CD14-positive monocyte (primary cell): ENCODE data around the gene NECAB2. TPM values are rescaled to one million over a fixed set of nuclear protein-coding genes. Genes with fewer than 3 reads are reported as not detected.
A peak's percentile ranks its signal among the peaks of the same experiment; 100 is the strongest.

Experiments used
- DNase-seq, 3 donors: peaks; one replicate each; pipeline ENCODE4 v3.0.0-alpha.2; 2011 to 2022
- H2AFZ ChIP-seq: 2 replicates; pipeline ENCODE4 v1.6.0; 2012; ENCODE audit warnings: mild to moderate bottlenecking, low read depth, low read length, inconsistent platforms; ENCODE audit not compliant: insufficient read depth, poor library complexity, severe bottlenecking
- H3K27ac ChIP-seq, 2 donors: 1 replicate in 1 of 2; 2 replicates in 1 of 2; pipeline ENCODE4 v1.5.1; 2012 to 2013; ENCODE audit warnings: low read length in 2 of 2, control low read depth in 1 of 2, inconsistent platforms in 1 of 2, low read depth in 1 of 2, mild to moderate bottlenecking in 1 of 2
- H3K27me3 ChIP-seq, 2 donors: one replicate each; pipeline versions ENCODE4 v1.6.0 to v1.6.1; 2011 to 2013; ENCODE audit warnings: low read length in 2 of 2; ENCODE audit not compliant: control insufficient read depth in 2 of 2, insufficient read depth in 2 of 2
- H3K36me3 ChIP-seq, 2 donors: replicated peaks in 1 of 2; 1 replicate in 1 of 2; 2 replicates in 1 of 2; pipeline versions ENCODE4 v1.5.1 to v1.6.1; 2012 to 2013; ENCODE audit warnings: low read length in 2 of 2, control low read depth in 1 of 2, inconsistent platforms in 1 of 2, mild to moderate bottlenecking in 1 of 2; ENCODE audit not compliant: insufficient read depth in 2 of 2, control insufficient read depth in 1 of 2
- H3K4me1 ChIP-seq, 2 donors: 1 replicate in 1 of 2; 2 replicates in 1 of 2; pipeline versions ENCODE4 v1.5.1 to v1.6.1; 2012 to 2013; ENCODE audit warnings: low read length in 2 of 2, control low read depth in 1 of 2, inconsistent platforms in 1 of 2, mild to moderate bottlenecking in 1 of 2, moderate library complexity in 1 of 2; ENCODE audit not compliant: insufficient read depth in 2 of 2, control insufficient read depth in 1 of 2
- H3K4me2 ChIP-seq: replicated peaks from 2 replicates; pipeline ENCODE3; 2012; ENCODE audit warnings: low read length, moderate library complexity, mild to moderate bottlenecking; ENCODE audit not compliant: poor library complexity, severe bottlenecking; ENCODE audit errors: extremely low read depth
- H3K4me3 ChIP-seq, 3 experiments: fragments of 200-600 bp in 1 of 3; sonication (generic) in 1 of 3; replicated peaks in 1 of 3; 1 replicate in 2 of 3; 2 replicates in 1 of 3; pipeline ENCODE4 v1.5.1; 2011 to 2013; ENCODE audit warnings: low read length in 3 of 3, mild to moderate bottlenecking in 3 of 3, control low read depth in 2 of 3, low read depth in 2 of 3, inconsistent platforms in 1 of 3, moderate library complexity in 1 of 3
- H3K79me2 ChIP-seq: 2 replicates; pipeline ENCODE4 v1.6.0; 2012; ENCODE audit warnings: mild to moderate bottlenecking, control low read depth, inconsistent platforms, low read length, moderate library complexity; ENCODE audit not compliant: insufficient read depth
- H3K9ac ChIP-seq: 2 replicates; pipeline ENCODE4 v1.6.0; 2017; ENCODE audit warnings: low read length, mild to moderate bottlenecking; ENCODE audit not compliant: insufficient read depth, poor library complexity, severe bottlenecking
- H3K9me3 ChIP-seq, 2 donors: replicated peaks in 1 of 2; 1 replicate in 1 of 2; 2 replicates in 1 of 2; pipeline versions ENCODE4 v1.5.1 to v1.6.1; 2012 to 2013; ENCODE audit warnings: low read length in 2 of 2, control low read depth in 1 of 2; ENCODE audit not compliant: control insufficient read depth in 1 of 2, insufficient read depth in 1 of 2
- H4K20me1 ChIP-seq: 2 replicates; pipeline ENCODE4 v1.6.0; 2012; ENCODE audit warnings: mild to moderate bottlenecking, low read length, control low read depth, moderate library complexity; ENCODE audit not compliant: insufficient read depth
- H3K27ac Mint-ChIP-seq, 7 donors: one replicate each; pipeline ENCODE4 v1.8.0; 2020; ENCODE audit warnings: mild to moderate bottlenecking in 7 of 7, mixed read lengths in 7 of 7, moderate library complexity in 6 of 7, inconsistent platforms in 2 of 7
- H3K27me3 Mint-ChIP-seq, 3 donors: one replicate each; pipeline ENCODE4 v1.8.0; 2021 to 2022; ENCODE audit warnings: low read depth in 3 of 3, mild to moderate bottlenecking in 3 of 3, mixed read lengths in 3 of 3, moderate library complexity in 3 of 3, inconsistent platforms in 1 of 3
- H3K36me3 Mint-ChIP-seq, 2 donors: one replicate each; pipeline ENCODE4 v1.8.0; 2020; ENCODE audit warnings: mixed read lengths in 2 of 2, inconsistent platforms in 1 of 2, mild to moderate bottlenecking in 1 of 2
- H3K4me1 Mint-ChIP-seq: one replicate; pipeline ENCODE4 v1.8.0; 2020; ENCODE audit warnings: mild to moderate bottlenecking, mixed read lengths
- H3K4me3 Mint-ChIP-seq, 2 donors: one replicate each; pipeline ENCODE4 v1.8.0; 2020; ENCODE audit warnings: mild to moderate bottlenecking in 2 of 2, mixed read lengths in 2 of 2, moderate library complexity in 1 of 2
- H3K9me3 Mint-ChIP-seq, 7 donors: one replicate each; pipeline ENCODE4 v1.8.0; 2020 to 2022; ENCODE audit warnings: mixed read lengths in 7 of 7, mild to moderate bottlenecking in 6 of 7, moderate library complexity in 6 of 7, inconsistent platforms in 2 of 7
- whole genome bisulfite sequencing: methylation state at CpG from one replicate; pipeline ENCODE4 v1.1.5; 2013; ENCODE audit warnings: missing lambda C conversion rate; ENCODE audit not compliant: insufficient coverage; 5-methylcytosine and 5-hydroxymethylcytosine counted together
- intact Hi-C, 2 donors: fragments of 100-400 bp; cut with micrococcal nuclease; formaldehyde crosslinking; loops; one replicate each; pipeline versions ENCODE4 v1.15.0 to v1.15.1; 2023
- polyA plus RNA-seq, 3 donors: library from polyadenylated mRNA; depleted of rRNA in 1 of 3; unstranded in 2 of 3; stranded (reverse) in 1 of 3; fragments of 300-500 nt in 2 of 3; fragments of >200 nt in 1 of 3; fragmentation: Illumina TruSeq in 2 of 3; gene quantifications; 1 replicate in 2 of 3; 2 replicates in 1 of 3; pipeline ENCODE4 v1.2.3, GENCODE V29; 2012 to 2021
- TF ChIP-seq, protein P1 (sequence below): fragments of 200-600 bp; IDR thresholded peaks from one replicate; pipeline ENCODE4 v1.8.0; 2022; ENCODE audit warnings: antibody characterized with exemption, mild to moderate bottlenecking

The NECAB2 gene
- polyA plus RNA-seq, 3 donors, result 0.33 to 1.4 (median 0.52) TPM

DNA sequence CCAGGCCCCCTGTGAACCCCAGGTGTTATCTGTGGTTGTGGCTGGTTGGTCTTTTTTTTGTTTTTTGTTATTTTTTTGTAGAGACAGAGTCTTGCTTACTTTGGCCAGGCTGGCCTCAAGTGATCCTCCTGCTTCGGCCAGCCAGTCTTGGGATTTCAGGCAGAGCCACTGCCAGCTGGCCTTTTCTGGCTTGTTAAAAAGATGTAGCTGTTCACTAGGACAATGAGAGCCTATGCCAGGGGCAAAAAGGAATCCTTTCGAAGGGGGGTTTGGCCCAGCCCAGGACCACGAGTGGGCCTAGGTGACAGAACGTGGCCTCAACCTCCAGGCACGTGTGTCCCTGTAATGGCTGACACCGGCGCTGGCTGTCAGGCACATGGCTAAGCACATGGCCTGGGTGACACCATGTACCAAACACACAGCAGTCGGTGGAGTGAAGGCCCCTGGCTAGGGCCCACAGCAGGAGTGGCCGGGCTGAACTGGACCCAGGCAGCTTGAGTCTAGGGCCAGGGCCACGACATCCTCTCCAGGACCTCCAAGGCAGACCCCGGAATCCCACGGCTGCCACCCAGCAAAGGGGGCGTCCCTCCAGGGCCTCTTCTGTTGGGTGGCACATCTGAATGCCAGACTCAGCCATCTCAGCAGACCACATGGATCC is 81.5 kb downstream of the NECAB2 start:
- Histone ChIP-seq H3K27me3 (peaks cover 0 to 11% of the 10 kb centered on the region in 2 donors), H3K4me1 (no peaks in the 10 kb centered on the region), H2AFZ (no peak overlapping the region), H3K4me3 (no peak overlapping the region), H3K36me3 (peaks cover 39 to 55% of the 10 kb centered on the region in 2 donors), H3K79me2 (no peaks in the 10 kb centered on the region), H3K9ac (no peak overlapping the region), H4K20me1 (peaks cover 12% of the 10 kb centered on the region), H3K4me2 (no peak overlapping the region), H3K27ac (no peak overlapping the region), H3K9me3 (no peaks in the 10 kb centered on the region)
- Mint-ChIP-seq H3K4me3 (no peak overlapping the region), H3K9me3 (peaks cover 0 to 6% (median 2%) of the 10 kb centered on the region in 7 donors), H3K27me3 (peaks cover 7 to 10% (median 8%) of the 10 kb centered on the region in 3 donors), H3K36me3 (peaks cover 43 to 58% of the 10 kb centered on the region in 2 donors), H3K4me1 (no peaks in the 10 kb centered on the region), H3K27ac (peak overlapping the region in 3 of 7 donors; percentile 36 to 74 (median 58))
- intact Hi-C loops, result no loop called here
- no peak for DNase-seq
- WGBS, result 85% methylated on average over 13 of the region's 13 CpGs
- TF ChIP-seq, protein P1, sequence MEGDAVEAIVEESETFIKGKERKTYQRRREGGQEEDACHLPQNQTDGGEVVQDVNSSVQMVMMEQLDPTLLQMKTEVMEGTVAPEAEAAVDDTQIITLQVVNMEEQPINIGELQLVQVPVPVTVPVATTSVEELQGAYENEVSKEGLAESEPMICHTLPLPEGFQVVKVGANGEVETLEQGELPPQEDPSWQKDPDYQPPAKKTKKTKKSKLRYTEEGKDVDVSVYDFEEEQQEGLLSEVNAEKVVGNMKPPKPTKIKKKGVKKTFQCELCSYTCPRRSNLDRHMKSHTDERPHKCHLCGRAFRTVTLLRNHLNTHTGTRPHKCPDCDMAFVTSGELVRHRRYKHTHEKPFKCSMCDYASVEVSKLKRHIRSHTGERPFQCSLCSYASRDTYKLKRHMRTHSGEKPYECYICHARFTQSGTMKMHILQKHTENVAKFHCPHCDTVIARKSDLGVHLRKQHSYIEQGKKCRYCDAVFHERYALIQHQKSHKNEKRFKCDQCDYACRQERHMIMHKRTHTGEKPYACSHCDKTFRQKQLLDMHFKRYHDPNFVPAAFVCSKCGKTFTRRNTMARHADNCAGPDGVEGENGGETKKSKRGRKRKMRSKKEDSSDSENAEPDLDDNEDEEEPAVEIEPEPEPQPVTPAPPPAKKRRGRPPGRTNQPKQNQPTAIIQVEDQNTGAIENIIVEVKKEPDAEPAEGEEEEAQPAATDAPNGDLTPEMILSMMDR, result no peak

DNA sequence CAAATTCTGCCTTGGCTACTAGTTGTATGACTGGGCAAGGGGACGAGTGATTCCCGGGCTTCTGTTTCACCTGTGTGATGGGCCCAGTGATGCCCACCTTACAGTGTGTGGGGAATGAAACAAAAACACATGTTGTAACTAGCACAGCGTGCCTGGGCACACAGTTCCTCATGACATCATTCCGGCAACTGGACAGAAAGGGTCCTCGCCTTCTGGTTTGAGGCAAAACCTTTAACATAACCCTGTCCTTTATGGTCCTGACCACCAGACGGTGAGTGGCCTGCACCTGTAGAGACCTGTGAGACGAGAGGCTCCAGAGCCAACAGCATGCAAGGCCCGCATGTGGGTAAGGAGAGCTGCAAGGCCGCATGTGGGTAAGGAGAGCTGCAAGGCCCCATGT is 82.3 kb downstream of the NECAB2 start:
- H3K4me3 Mint-ChIP-seq, result no peak overlapping the region
- Histone ChIP-seq H3K9ac (no peak overlapping the region), H2AFZ (no peak overlapping the region), H3K4me2 (no peak overlapping the region), H3K4me1 (no peaks in the 10 kb centered on the region), H3K27ac (no peak overlapping the region), H3K79me2 (no peaks in the 10 kb centered on the region), H3K9me3 (no peaks in the 10 kb centered on the region), H4K20me1 (peaks cover 12% of the 10 kb centered on the region), H3K4me3 (no peak overlapping the region), H3K27me3 (peaks cover 0 to 3% of the 10 kb centered on the region in 2 donors), H3K36me3 (peaks cover 47 to 62% of the 10 kb centered on the region in 2 donors)
- peaks cover 50 to 66% of the 10 kb centered on the region in 2 donors for H3K36me3 Mint-ChIP-seq
- no peak for DNase-seq
- TF ChIP-seq, protein P1, result no peak
- H3K9me3 Mint-ChIP-seq, result peaks cover 0 to 6% (median 2%) of the 10 kb centered on the region in 7 donors
- H3K4me1 Mint-ChIP-seq, result no peaks in the 10 kb centered on the region
- H3K27ac Mint-ChIP-seq, result peak overlapping the region in 1 of 7 donors; percentile 50
- intact Hi-C loops, result no loop called here
- H3K27me3 Mint-ChIP-seq, result peaks cover 0 to 3% (median 2%) of the 10 kb centered on the region in 3 donors
- WGBS, result 100% methylated on average over 3 of the region's 9 CpGs
